SK-N-MC (cell line): ENCODE measurements around the gene TPH2.

Source experiments
- DNase-seq: peaks from one replicate; pipeline ENCODE4 v3.0.0-alpha.2; 2011; ENCODE audit warnings: low read depth, low spot score
- H3K27ac ChIP-seq: fragments of 200-600 bp; sonication (generic); 2 replicates; pipeline ENCODE4 v1.5.1; 2016; ENCODE audit warnings: mixed run types
- H3K36me3 ChIP-seq: fragments of 200-600 bp; sonication (generic); 2 replicates; pipeline ENCODE4 v1.6.1; 2017; ENCODE audit warnings: antibody characterized with exemption, low read length, mixed read lengths; ENCODE audit not compliant: insufficient read depth
- H3K4me3 ChIP-seq: fragments of 200-600 bp; sonication (generic); 2 replicates; pipeline ENCODE4 v1.5.1; 2016
- H3K9ac ChIP-seq: fragments of 200-600 bp; sonication (generic); 2 replicates; pipeline ENCODE4 v1.8.0; 2017; ENCODE audit warnings: mixed run types, mixed read lengths; ENCODE audit not compliant: insufficient read length
- H3K9me3 ChIP-seq: fragments of 200-600 bp; sonication (generic); 2 replicates; pipeline ENCODE4 v1.6.1; 2017; ENCODE audit warnings: low read depth, mild to moderate bottlenecking, antibody characterized with exemption, low read length, moderate library complexity, mixed read lengths
- EZH2 ChIP-seq: fragments of 200-600 bp; sonication (generic); IDR thresholded peaks from one replicate; pipeline ENCODE4 v1.6.1; 2017; ENCODE audit warnings: antibody characterized with exemption
- FOXP2 ChIP-seq: optimal IDR thresholded peaks from 2 replicates; pipeline ENCODE3; 2011; ENCODE audit warnings: mild to moderate bottlenecking, moderate library complexity; ENCODE audit not compliant: insufficient read depth; ENCODE audit errors: extremely low read length, control extremely low read depth
- POLR2AphosphoS5 ChIP-seq: IDR thresholded peaks from 2 replicates; pipeline ENCODE4 v1.6.1; 2012; ENCODE audit warnings: mild to moderate bottlenecking, low read depth, low read length, borderline replicate concordance

The TPH2 gene

GRCh38 chr12:72057330-72057914 is 118.8 kb downstream of the TPH2 start:
- no peak overlapping the region for H3K4me3 ChIP-seq
- no peak for TF ChIP-seq POLR2AphosphoS5
- TF ChIP-seq EZH2 = no peak
- TF ChIP-seq FOXP2 = no peak
- DNase-seq = no peak

GRCh38 chr12:72063073-72063472 is 124.4 kb downstream of the TPH2 start:
- H3K36me3 ChIP-seq = no peaks in the 10 kb centered on the region
- H3K9ac ChIP-seq = no peak overlapping the region
- DNase-seq = no peak
- TF ChIP-seq POLR2AphosphoS5 (no peak), FOXP2 (no peak), EZH2 (no peak)
- no peak overlapping the region for H3K4me3 ChIP-seq
- H3K27ac ChIP-seq = no peak overlapping the region
- no peaks in the 10 kb centered on the region for H3K9me3 ChIP-seq

More at GRCh38 chr12:72057330-72057914, 118.8 kb downstream of the TPH2 start:
- Histone ChIP-seq H3K36me3 (no peaks in the 10 kb centered on the region), H3K27ac (no peak overlapping the region), H3K9me3 (no peaks in the 10 kb centered on the region), H3K9ac (no peak overlapping the region)

DNA sequence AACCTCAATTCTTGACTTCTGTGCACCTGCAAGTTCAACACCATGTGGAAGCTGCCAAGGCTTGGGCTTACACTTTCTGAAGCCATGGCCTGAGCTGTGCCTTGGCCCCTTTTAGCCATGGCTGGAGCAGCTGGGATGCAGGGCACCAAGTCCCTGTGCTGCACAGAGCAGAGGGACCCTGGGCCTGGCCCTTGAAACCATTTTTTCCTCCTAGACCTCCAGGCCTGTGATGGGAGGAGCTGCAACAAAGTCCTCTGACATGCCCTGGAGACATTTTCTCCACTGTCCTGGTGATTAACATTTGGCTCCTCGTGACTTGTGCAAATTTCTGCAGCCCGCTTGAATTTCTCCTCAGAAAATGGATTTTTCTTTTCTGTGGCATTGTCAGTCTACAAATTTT is 132.4 kb downstream of the TPH2 start:
- H3K27ac ChIP-seq = no peak overlapping the region
- no peaks in the 10 kb centered on the region for H3K9me3 ChIP-seq
- no peak overlapping the region for H3K4me3 ChIP-seq
- TF ChIP-seq EZH2 (no peak), FOXP2 (no peak), POLR2AphosphoS5 (no peak)
- no peak for DNase-seq
- H3K36me3 ChIP-seq = no peaks in the 10 kb centered on the region
- H3K9ac ChIP-seq = no peak overlapping the region

- H3K9me3 ChIP-seq = no peaks in the 10 kb centered on the region
- peak; percentile 75 for DNase-seq
- H3K9ac ChIP-seq = no peak overlapping the region
- TF ChIP-seq POLR2AphosphoS5 (peak; percentile 25; the same call in 1 of the 2 replicates), EZH2 (no peak), FOXP2 (no peak)
- H3K4me3 ChIP-seq = no peak overlapping the region
- H3K27ac ChIP-seq = peak overlapping the region; percentile 33; the same call in 1 of the 2 replicates
- H3K36me3 ChIP-seq = no peaks in the 10 kb centered on the region
These were observed 134.1 kb downstream of the TPH2 start for GRCh38 chr12:72072592-72073212.

DNA sequence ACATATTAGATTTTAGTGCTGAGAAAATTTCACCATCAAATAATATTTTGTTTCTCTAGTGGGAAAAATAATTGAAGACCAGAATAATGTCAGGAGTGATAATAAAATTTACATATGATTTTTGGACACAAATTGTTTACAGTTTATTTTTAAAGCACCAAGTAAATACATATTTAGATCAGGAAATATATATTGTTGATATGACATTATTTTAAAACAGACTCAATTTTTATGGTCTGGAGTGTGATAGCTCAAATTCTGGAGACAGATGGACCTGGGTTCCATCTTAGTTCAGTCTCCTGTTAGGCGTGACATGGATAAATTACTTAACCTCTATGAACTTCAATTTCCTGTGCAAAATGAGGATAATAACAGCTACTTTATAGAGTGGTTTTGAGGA is 135.4 kb downstream of the TPH2 start:
- Histone ChIP-seq H3K4me3 (no peak overlapping the region), H3K9me3 (no peaks in the 10 kb centered on the region), H3K36me3 (no peaks in the 10 kb centered on the region), H3K9ac (no peak overlapping the region), H3K27ac (no peak overlapping the region)
- DNase-seq = no peak
- TF ChIP-seq FOXP2 (no peak), POLR2AphosphoS5 (peak; percentile 30; the same call in 1 of the 2 replicates), EZH2 (no peak)

DNA sequence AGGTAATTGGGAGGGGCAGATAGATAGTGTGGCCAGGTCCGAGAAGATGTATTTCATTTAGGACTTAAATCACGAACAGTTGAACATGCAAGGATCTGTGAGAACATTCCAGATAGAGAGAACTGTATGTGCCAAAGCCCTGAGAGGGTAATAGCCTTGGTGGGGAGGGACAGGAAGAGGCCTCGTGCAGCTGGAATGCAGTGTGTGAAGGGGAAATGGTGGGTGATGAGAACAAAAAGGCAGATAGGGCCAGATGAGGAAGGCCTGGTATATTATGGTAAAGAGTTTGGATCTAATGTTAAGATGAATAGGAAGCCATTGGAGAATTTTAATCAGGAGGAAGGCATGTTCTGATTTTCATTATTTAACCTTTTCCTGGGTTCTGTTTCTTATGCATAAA is 136.3 kb downstream of the TPH2 start:
- TF ChIP-seq POLR2AphosphoS5 (no peak), FOXP2 (no peak), EZH2 (no peak)
- Histone ChIP-seq H3K36me3 (no peaks in the 10 kb centered on the region), H3K4me3 (no peak overlapping the region), H3K27ac (no peak overlapping the region), H3K9ac (no peak overlapping the region), H3K9me3 (no peaks in the 10 kb centered on the region)
- DNase-seq = no peak

- DNase-seq = no peak
These were observed 136.8 kb downstream of the TPH2 start for GRCh38 chr12:72075401-72075800.

DNA sequence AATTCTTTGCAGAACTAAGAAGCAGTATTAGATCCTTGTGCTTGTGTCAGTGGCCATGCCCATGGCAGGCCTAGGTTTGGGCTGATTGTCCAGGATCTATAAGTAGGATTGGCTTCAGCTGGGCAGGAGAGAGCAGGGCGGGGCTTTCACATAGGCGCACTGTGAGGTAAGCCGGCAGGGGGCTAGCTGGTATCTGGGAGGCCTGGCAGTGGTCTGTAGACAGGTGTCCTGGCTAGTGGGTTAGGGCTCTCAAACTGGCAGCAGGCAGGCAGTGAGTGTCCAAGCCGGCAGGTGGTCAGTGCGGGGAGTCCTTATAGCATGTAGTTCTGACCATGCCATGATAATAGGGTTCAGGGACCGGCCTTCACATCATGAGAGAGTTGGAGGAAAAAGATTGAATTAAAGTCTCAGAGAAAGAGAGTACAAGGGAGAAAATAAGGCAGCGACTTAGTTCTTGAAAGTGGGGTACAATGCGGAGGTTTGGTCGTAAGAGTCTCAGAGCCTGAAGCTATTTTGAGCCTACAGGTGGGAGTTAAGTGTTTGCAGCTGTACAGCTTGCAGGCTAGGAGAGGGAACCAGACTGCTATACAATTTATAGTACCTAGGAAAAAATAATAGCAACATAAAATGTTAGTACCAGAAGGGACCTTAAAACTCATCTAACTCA is 137.4 kb downstream of the TPH2 start:
- no peak overlapping the region for H3K4me3 ChIP-seq
- TF ChIP-seq FOXP2 = no peak
- TF ChIP-seq POLR2AphosphoS5 = no peak
- no peak for TF ChIP-seq EZH2
- no peak overlapping the region for H3K9ac ChIP-seq
- H3K27ac ChIP-seq = no peak overlapping the region
- DNase-seq = no peak
- H3K36me3 ChIP-seq = no peaks in the 10 kb centered on the region
- no peaks in the 10 kb centered on the region for H3K9me3 ChIP-seq

More at GRCh38 chr12:72075401-72075800, 136.8 kb downstream of the TPH2 start:
- no peak for TF ChIP-seq EZH2
- no peak for TF ChIP-seq FOXP2
- TF ChIP-seq POLR2AphosphoS5 = no peak; the same call in 1 of the 2 replicates
- no peaks in the 10 kb centered on the region for H3K9me3 ChIP-seq
- no peak overlapping the region for H3K9ac ChIP-seq
- H3K36me3 ChIP-seq = no peaks in the 10 kb centered on the region
- H3K27ac ChIP-seq = no peak overlapping the region
- no peak overlapping the region for H3K4me3 ChIP-seq
